DMS53 (cell line): Measurements from ENCODE around the gene OPRD1.

Experiments
- DNase-seq: peaks from one replicate; lab custom pipeline; 2025; lab: John Stamatoyannopoulos, UW

Gene OPRD1

DNA sequence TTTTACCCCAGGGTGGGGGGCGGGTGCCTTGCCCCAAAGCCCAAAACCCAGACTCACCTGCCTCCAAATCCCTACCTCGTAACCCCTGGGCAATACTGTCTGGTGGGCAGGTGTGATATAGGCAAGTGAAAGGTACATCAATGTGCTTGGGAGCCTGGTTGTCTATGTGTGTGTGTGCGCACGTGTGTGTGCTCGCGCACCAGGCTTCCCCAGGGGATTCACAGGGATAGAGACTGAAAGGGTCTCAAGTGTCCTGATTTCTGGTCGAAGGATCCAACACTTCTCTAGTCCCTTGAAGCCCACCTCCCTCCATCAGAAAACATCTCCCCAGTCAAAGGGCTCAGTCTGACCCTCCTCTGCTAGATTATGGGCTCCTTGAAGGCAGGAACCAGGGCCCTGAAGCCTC, 73.5 kb downstream of the OPRD1 start:
- peak; percentile 52 for DNase-seq

DNA sequence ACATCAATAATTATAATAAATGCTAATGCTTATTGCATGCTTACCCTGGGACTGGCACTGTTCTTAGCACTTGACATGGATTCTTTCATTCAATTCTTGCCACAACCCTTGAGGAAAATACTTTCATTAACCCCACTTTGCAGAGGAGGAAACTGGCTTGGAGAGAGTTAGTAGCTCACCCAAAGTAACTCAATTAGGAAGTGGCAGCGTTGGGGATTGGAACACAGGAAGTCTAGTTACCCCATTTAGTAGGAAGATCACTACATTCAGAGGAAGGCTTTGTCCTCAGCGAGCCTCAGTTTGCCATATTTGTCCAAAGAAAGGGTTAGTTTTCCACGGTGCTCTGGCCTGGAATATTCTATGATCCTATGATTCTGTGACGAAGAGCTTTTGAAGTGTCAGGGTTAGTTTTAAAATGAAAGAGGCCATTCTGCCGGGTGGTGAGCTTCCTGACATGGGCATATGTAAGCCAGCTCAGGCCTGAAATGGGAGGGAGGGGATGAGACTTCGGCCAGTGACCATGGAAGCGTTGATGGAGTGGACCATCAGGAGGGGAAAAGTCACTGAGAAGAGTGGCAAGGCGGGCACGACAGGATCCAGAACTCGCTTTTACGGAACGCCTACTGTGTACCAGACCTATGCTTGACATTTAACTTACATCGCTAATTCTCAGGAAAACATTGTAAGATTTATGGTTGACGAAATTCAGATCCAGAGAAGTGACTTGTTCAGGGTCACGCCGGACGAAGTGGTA, 74.2 kb downstream of the OPRD1 start:
- peak; percentile 53 for DNase-seq

DNA sequence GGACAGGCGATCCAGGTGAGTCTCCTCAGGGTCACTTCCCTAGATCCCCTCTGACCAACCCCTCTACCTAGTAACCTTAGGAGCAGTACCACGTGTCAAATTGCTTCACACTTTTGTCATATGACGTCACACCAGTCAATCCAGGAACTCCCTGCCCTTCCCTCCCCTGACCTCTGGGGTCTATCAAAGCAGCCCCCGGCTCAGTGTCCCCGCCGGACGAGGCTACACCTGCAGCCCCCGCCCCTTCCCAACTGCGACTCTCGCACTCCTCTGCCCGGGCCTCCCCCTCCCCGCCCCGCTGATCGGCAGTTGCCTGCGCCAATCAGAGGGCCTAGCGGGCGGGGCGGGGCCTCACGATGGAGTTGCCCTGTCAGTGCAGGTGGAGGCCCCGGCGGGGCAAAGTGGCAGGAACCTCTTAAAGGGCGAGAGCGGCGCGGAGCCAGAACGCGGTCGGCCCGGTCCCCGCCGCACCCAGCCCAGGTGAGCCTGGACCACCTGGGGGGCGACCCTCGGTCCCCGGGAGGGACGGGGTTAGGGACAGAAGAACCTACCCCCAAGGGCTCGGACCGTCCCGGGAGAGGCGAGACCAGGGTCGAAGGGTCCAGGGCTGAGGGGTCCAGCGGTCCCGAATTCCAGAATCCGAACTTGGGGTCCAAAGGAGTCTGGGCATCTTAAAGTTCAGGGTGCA, 74.9 kb downstream of the OPRD1 start:
- peak; percentile 96 for DNase-seq

DNA sequence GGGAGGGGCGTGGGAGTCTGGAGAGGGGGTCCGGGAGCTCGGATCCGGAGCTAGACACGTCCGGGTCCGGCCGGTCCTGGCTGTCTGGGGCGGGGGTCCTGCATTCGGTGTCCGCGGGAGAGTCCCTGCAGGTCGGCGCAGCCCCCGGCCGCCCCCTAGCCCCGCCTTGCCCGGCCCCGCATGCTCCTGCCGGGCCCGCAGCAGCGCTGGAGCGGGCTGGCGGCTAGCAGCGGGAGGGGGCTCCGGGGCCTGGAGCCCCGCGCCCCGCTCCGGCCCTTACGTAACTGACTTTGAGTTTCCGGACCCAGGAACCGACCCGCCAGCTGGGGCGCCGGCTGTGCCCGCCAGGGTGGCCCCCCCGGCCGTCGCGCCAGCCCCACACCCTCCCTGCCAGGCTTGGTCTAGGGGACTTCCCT, 75.5 kb downstream of the OPRD1 start:
- DNase-seq: peak; percentile 51

DNA sequence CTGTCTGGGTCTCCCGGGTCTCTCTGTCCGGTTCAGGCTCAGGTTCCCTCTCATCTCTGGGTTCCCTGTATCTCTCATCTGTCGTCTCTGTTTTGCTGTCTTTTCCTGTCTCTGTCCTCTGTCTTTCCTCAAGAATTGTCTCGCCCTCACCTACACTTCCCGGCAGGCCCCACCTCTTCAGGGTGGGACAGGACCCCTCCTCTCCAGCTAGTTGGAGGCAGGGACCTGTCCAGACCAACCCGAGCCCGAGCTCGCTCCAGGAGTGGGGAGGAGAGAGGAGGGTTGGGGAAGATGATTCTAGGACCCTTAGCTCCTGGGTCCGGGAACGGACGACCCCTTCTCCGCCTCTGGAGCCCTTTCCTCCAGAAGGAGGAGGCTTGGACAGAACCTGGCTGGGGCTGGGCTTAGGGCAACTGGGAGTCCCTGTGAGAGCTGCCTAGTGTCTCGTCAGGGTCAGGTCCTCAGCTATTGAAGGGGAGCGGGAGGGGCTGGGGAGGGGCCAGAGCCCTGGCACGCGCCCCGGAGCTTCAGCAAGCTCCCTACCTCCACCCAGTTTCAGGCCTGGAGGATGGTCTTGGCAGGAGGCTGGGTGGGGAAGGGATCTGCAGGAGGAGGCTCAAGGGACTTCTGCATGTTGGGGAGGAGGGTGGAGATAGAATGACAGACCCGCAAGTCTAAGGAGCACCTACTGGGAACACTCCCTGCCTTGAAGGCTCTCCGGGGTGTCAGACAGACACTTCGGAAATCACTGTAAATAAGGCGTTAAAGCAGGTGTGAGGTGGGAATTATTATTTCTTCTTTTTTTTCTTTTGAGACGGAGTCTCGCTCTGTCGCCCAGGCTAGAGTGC, 76.1 kb downstream of the OPRD1 start:
- no peak for DNase-seq

DNA sequence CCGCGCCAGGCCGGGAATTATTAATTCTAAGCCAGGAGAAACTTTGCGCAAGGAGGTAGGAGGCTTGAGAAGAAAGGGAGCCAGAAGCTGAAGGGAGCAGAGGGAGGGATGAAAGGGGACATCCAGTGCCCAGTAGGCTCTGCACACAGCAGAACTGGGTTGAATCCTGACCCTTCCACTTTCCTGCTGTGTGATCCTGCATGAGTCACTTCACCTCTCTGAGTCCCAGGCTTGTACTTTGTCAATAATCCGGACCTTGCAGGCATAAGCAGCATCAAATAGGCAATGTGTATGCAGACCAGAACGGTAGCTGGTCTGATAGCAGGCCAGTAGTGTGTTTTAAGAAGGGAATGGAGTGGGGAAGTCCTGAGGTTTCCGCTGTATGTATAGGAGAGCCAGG, 76.9 kb downstream of the OPRD1 start:
- no peak for DNase-seq

DNA sequence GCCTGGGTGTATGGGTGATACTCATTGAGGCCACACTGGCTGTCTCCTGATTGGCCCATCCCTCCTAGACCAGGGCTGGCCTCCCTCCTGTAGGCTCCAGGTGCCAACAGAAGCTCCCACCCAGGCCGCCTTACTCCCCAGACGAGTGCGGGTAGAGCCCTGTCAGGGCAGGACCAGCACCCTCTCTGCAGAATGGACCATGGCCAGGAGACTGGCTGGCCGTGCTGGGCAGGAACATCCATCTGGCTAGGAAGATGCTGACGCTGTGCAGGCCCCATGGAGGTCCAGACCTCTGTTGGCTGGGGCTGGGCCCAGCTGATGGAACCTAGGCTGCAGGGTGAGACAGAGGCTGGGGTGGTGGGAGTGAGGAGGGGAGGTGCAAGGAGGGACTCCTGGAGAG, 77.4 kb downstream of the OPRD1 start:
- no peak for DNase-seq

DNA sequence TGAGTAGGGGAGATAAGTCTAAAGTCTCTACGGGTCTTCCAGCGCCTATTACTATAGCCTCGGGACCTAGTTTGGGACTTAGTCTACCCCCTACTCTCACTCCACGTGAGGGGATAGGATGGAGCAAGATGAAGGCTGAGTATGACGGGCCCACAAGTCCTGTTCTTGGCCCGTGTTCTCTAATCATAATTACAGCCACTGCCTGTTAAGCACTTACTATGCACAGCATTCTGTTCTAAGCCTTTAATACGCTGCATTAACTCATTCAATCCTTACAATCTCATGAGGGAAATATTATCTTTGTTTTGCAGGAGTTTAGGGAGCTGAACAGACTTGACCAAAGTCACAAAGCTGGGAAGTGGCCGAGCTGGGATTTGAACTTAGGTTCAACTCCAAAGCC, 78.5 kb downstream of the OPRD1 start:
- DNase-seq: no peak

DNA sequence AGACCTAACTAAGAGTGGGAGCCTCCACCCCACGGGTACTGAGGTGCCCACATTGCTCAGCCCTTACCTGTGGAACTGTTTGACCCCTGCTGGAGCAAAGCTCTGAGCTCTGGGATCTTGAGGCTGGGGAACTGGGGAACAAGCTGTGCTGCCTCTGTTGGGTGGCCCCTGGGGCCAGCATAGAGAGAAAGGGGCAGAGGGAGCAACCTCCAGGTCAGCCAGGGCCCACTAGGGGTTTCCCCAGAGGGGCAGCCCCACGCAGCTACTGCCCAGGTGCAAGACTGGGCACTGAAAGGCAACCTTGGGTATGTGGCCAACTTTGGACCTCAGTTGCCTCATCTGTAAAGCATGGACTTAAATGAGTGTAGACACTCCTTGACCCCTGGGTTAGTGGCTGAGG, 78.9 kb downstream of the OPRD1 start:
- no peak for DNase-seq

DNA sequence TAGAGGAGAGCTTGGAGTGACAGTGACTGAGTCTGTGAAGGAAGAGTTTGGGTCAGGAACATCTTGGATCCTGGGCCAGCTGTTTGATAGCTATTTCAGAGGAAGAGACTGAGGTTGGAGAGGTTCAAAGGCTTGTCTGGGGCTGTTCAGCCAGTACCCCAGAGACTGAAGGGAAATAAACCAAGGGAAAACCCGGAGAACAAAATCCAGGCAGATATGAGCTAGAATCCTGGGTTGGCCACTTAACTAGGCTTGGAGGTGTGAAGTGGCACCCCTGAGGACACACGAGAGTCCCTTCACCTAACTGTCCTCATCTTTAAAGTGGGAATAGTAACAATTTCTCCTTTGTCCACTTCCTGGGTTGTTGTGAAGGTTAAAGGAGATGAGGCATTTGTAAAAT, 79.3 kb downstream of the OPRD1 start:
- DNase-seq: no peak

DNA sequence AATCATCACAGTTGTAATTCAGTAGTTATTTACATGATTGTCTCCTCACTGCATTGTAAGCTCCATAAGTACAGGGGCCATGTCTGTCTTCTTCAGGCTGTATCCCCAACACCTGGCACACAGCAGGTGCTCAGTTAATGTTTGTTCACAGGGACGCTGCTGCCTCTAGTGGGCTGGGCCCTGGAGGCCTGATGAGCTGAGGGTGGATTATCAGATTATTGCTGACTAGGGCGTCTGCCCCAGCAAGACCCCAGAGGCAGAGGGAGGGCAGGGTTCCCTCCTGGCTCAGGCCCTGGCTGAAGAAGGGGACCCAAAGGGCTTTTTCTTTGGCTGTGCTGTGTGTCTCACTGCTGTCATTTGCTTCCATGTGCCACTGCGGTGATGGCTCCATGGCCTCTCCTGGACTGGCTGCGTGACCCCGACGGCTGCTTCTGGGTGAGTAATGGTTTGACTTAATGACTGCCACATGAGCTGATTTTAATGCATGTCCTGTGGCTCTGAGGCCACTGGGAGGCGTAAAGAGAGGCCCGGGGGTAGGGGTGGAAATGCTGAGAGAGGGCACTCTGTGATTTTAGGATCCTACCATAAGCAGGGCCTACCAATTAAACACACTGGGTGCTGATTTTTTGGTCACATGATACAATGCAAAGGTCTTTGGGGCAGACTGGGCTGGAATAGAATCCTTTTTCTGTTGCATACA, 81.6 kb downstream of the OPRD1 start:
- DNase-seq: peak; percentile 39

DNA sequence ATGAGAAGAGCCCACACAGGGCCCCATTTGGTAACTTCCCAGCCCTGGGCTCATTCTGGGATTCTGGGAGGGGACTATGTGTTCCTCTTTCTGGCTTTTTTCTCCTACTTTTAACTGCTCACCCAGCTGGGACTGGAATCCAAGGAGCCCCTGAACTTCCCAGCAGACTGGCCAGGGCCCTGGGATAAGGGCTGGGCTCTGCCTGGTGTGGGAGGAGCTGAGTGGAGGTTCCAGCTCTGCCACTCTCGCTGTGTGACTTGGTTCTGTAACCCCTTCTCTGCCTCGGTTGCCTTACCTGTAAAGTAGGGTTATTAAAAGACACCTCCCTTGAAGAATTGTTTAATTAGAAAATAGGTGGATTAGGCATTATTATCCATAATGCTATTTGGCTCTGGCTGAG, 82.8 kb downstream of the OPRD1 start:
- no peak for DNase-seq

DNA sequence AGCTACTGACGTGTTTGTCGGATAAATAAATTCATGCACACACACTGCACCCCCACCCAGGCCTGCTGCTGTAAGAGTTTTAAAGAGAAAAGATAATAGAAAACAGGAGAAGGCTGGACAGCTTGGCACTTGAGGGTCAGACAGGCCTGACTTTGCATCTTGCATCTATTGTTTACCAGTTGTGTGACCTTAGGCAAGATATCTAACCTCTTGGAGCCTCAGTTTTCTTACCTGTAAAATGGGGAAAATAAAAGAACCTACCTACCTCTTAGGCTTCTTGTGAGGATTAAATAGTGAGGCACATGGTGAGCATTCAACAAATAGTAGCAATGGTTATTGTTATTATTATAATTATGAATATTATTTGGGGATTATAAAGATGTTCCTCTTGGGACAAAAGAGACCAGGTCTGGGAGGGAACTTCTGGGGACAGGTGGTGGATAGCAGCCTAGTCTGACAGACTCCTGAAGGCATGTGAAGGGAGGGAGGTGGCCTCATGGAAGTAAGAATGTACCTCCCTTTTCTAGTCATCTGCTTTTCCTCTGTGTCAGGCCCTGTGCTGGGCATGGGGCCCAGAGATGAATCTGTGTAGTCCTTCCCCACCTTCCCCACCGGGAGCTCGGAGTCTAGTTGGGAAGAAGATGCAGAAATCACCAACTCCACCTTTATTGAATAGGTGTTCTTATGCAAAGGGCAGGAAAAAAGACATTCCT, 84.1 kb downstream of the OPRD1 start:
- no peak for DNase-seq

DNA sequence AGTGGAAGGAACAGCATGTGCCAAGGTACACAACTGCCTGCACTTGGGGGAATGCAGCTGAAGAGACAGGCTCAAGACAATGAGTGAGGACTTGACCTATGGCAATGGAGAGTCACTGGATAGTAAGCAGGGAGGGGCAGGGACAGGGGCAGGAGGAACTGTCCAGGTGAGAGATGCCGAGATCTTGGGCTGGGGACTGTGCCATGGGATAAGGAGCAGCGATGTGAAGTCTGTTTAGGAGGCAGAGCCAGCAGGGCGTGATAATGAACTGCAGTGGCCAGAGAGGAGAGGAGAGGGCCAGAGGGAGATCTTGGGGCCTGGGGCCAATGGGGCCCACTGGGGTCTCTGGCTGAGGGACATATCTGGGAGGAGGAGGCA, 84.6 kb downstream of the OPRD1 start:
- no peak for DNase-seq

DNA sequence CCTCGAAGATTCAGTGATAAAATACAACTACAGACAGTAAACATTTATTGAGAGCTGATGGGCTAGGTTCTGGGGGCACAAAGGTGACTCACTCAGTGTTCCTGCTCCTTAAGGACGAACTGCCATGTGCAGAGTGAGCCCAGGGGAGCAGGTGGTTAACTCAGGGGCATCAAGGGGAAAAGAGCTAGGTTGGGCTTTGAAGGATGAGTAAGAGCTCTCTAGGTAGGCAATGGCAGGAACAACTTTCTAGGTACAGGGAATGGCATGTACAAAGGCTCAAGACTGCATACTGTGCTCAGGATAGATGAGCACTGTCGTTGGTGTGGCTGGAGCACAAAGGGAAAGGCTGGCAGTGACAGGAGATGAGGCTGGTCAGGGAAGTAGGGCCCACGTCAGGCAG, 85.8 kb downstream of the OPRD1 start:
- DNase-seq: no peak

DNA sequence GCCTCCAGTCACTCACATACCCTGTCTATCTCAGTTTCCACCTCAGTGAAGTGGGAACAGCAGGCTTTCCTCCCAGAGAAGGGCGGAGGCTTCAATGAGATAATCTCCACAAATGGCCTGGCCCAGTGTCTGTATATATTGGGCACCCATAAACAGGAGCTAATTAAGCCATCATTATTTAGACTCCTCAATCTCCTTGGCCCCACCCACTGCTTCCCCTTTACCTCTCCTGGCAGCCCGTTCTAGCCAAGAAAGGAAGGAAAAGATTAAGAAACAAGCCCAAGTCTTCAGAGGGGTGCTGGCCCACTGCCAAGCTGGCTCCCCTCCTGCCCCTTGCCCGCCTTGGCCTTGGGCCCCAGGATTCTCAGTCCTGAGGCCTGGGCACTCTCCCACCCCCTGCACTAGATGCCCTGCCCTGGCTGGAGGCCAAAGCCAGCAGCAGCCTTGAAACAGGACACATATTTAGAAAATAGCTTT, 86.5 kb downstream of the OPRD1 start:
- DNase-seq: no peak

DNA sequence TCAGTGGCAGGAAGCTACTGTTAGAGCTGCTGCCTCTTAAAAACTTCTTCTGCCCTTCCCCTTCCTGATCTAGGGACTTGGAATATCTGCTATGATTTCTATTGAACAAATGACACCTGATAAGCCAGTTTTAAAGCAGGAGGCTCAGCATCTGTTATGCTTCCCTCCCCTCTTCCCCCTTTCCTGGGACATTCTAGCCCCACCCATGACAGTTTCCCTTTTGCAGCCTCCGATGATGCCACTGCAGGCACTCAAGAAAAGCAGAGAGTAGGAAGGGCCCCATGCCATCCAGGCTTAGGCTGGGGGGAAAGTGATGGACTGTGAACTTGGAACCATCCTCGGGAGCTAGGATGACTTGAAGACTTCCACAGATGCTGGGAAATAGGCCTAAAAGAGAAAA, 87.3 kb downstream of the OPRD1 start:
- no peak for DNase-seq

DNA sequence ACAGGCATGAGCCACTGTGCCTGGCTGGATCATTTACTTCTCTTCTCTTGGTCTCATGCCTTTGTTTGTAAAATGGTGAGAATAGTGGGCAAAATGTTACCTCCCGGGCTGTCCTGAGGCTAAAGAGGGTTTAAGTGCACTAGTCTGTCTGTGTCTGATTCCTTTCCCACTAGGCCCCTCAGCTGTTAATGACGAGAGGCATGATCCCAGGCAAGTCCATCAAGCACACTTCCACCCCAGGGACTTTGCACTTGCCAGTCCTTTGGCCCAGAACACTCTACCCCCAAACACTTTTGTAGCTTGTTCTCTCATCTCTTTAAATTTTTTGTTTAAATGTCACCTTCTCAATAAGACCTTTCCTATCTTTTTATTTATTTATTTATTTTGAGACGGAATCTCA, 88.6 kb downstream of the OPRD1 start:
- DNase-seq: no peak

DNA sequence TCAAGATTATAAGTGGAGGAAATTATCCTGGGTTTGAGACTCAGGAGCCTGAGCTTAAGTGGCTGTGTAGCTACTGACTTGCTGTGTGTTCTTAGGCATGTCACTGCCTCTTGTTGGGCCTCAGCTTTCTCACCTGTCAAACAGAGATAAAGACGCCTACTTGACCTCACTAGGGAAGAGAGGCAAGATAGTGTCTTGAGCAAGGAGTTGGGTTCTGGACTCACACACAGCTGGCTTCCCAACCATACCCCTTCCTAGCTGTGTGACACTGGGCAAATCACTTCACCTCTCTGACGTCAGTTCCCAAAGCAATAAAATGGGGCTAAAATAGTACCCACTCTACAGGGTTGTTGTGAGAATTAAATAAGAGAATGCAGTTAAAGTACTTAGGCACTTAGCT, 90.8 kb downstream of the OPRD1 start:
- no peak for DNase-seq

DNA sequence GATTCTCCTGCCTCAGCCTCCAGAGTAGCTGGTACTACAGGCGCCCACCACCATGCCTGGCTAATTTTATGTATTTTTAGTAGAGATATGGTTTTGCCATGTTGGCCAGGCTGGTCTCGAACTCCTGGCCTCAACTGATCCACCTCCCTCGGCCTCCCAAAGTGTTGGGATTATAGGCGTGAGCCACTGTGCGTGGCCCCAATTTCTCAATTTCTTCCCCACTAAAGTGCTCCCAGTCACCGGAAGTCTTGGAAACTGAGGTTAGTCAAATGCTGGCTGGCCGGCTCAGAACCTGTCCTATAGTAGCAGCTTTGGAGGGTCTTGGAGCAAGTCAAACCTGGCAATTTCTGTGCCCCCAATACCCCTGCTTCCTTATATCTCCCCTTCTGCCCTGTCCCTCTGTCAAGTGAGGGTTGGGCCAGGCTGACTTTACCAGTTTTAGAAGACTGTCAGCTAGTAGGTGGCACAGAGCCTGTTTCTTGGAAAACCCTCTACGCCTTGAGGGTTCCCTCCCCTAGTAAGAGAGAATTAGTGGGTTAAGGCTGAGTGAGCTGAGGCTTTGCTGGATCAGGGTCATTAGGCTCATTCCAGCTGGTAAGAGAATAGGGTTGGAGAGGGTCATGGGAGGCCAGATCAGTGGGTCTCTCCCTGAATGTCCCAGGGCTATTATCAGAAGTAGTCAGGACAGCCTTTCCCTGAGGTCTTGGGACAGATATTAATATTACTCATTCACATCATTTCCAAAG, 94.1 kb downstream of the OPRD1 start:
- DNase-seq: no peak

DNA sequence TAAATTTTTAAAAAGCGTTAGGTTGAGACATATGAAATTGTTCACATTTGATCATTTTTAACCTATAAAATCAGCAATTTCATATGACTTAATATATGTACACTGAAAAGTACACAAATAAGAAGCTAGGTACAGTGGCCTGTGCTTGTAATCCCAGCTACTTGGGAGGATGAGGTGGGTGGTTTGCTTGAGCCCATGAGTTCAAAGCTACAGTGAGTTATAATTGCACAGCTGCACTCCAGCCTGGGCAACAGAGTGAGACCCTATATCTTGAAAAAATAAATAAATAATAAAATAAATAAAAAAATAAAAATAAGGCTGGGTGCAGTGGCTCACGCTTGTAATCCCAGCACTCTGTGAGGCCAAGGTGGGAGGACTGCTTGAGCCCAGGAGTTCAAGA, 97.2 kb downstream of the OPRD1 start:
- DNase-seq: no peak
